GM12874 (cell line): ENCODE results near the gene PYGL.

Experiments used
- TF ChIP-seq, protein P1 (sequence below): IDR thresholded peaks from 2 replicates; pipeline ENCODE4 v1.5.1; 2011; ENCODE audit warnings: low read depth, mild to moderate bottlenecking, control low read depth, low read length, moderate library complexity; ENCODE audit not compliant: insufficient read depth

The PYGL gene

DNA sequence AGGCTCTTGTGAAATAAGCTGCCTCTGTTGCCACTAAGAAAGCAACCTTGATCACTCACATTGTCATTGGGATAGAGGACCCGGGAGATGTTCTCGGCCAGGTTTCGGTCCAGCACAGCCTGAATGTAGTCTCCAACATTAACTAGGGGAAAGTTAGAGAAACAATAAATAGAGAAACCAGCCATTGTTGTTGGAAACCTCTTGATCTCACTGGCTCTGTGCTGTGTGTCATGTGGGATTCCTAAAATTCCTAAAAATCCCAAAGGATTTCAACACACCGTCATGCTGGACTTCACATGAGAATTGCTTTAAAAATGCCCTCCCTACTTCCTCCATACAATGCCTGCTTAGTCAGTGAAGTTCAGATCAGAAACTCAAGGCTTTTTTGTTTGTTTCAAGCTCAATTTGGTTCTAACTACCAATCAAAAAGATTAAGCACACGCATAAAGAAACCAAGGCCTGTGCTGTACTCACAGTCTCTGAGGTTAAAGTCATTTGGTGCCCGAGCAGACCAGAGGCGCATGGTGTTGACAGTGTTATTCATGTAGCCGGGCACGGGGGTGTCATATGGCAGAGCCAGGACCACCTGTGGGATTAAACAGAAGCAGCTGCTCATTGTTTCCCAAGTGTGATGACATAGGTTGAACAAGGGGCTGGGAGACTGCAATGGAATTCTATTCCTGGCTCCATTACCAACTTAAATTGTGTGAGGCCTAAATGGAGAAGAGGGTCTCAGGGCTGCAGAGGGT, 23.6 kb downstream of the PYGL start:
- TF ChIP-seq, protein P1, sequence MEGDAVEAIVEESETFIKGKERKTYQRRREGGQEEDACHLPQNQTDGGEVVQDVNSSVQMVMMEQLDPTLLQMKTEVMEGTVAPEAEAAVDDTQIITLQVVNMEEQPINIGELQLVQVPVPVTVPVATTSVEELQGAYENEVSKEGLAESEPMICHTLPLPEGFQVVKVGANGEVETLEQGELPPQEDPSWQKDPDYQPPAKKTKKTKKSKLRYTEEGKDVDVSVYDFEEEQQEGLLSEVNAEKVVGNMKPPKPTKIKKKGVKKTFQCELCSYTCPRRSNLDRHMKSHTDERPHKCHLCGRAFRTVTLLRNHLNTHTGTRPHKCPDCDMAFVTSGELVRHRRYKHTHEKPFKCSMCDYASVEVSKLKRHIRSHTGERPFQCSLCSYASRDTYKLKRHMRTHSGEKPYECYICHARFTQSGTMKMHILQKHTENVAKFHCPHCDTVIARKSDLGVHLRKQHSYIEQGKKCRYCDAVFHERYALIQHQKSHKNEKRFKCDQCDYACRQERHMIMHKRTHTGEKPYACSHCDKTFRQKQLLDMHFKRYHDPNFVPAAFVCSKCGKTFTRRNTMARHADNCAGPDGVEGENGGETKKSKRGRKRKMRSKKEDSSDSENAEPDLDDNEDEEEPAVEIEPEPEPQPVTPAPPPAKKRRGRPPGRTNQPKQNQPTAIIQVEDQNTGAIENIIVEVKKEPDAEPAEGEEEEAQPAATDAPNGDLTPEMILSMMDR = no peak

DNA sequence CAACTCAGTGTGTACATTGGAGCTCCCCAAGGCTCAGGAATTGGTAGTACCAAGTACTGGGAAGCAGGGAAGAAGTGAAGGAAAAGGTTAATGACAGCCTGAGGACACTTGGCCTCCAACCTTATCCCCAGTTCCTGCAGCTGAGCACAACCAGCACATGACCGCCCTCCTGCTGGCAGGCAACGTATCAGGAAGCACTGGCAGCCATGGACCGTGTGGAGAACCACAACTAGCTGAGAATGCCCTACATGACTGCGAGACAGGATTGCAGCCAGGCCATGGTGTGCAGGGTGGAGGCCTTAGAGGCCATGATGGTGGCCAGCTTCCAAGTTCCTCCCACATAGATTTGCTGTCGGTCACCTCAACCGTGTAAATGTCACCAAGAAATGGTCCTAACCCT, 26.8 kb downstream of the PYGL start:
- TF ChIP-seq, protein P1 = no peak

DNA sequence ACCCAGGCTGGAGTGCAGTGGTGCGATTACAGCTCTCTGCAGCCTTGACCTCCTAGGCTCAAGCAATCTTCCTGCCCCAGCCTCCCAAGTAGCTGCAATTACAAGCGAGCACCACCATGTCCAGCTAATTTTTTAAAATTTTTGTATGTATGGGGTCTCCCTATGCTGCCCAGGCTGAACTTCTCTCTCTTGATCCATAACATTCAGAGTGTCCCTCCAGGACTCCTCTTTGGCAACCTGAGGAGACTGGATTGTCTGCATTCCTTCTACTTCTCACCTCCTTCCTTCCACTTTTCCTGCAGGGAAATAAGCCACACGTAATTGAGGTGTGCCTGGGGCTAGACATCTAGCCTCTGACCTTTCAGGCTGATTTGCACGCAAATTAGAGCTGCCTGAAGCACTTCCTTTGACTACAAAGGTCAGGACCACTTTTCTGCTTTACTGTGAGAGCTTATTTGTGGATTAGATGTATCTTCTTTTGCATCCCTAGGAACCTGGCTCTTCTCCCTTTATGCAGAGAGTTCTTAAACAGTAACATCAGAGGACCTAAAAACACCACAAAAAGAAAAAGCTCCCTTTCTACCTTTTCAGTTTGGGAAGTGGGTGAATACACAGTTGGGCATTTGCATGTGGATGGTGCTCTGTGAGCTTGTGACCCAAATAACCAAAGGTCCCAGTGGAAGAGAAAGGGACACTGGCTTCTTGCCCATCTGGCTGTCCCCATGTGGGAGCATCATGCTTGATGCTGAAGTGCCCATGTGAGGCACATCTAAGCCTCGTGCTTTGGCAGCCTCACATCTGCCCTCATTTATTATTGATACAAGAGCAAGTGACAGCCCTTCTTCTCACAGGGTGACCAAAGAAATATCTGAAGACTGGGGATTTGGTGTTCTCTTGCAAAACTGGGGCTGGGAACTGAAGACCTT, 33.5 kb downstream of the PYGL start:
- TF ChIP-seq, protein P1 = no peak

DNA sequence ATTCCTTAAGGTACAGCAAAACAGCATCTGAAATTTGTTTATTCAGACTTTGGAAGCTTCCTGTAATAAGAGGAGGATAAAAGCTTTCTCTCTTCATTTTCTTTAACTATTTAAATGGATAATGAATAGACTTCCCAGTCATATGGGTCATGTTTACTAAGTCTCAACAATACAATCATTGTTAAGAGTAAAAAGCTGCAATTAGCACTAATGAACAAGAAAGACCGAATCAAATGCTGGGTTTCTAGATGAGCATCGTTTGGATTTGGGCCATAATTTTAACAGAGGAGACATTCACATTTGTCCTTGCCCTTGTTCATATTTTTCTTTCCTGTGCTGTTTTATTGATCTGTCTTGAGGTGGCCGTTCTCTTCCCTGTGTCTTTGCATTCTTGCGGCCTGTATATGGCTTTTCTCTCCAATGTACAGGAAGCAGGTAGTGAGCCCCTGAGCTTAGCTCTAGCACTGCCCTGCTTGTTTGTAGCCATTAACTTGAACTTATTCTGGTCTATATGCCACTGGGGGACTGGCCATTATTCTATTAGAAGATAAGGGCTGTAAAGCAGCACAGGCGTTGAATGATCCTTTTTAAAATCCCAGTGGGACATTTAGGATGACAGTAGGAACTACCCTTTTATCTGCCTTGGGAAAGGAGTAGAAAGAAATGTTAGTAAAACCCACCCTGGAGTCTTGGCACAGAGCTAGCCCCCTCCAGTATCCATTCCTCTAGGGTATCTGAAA, 37.8 kb downstream of the PYGL start:
- TF ChIP-seq, protein P1 = no peak

DNA sequence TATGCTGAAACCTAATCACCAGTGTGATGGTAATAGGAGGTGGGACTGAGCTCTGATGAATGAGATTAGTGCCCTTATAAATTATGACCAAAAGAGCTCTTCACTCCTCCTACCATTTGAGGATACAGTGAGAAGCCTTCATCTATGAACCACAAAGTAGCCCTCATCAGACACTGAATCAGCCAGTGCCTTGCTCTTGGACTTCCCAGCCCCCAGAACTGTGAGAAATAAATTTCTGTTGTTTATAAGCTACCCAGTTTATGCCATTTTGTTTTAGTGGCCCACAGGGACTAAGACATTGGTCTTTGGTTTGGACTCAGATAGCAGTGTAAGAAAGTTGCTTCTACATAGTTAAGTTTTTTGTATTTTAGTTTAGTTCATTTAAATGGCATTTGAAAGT, 39.6 kb downstream of the PYGL start:
- TF ChIP-seq, protein P1 = no peak

DNA sequence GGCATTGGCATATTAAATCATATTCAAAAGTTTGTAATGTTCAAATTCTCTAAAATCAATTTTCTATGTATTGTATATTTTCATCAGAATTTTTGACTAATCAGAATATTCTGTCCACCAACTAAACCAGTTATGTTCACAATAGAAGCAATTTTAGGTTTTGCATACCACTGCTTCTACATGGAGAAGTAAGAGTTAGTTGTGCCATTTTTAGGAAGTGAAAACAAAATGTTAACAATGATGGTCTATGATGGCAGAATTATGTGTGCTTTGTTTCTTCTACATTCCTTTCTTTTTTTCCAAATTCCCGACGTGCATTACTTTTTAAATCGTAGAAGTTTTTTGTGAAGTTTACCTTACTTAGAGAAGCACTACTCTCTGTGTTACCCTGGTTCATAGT, 42.9 kb downstream of the PYGL start:
- TF ChIP-seq, protein P1 = no peak
